ENCODE measurements around the gene PANK4. TPM values are rescaled to one million over a fixed set of nuclear protein-coding genes. Genes with fewer than 3 reads are reported as not detected.

The PANK4 gene
- total RNA-seq, 1 donor from 2014 or later, result 49.1 TPM

- Mint-ChIP-seq H3K27ac (no peak overlapping the region), H3K9me3 (no peaks in the 10 kb centered on the region), H3K4me3 (ENCODE audit: low read depth) (no peak overlapping the region), H3K36me3 (ENCODE audit: low read depth) (peaks cover 48% of the 10 kb centered on the region), H3K27me3 (ENCODE audit: low read depth) (no peaks in the 10 kb centered on the region), H3K4me1 (ENCODE audit: low read depth) (peaks cover 12% of the 10 kb centered on the region)
- no peak for DNase-seq (ENCODE audit: low spot score)
- intact Hi-C loops (cut with micrococcal nuclease), result no loop called here
These were observed 7.9 kb downstream of the PANK4 start for GRCh38 chr1:2518528-2518927.

- intact Hi-C loops (cut with micrococcal nuclease), result no loop called here
- H3K36me3 Mint-ChIP-seq (ENCODE audit: low read depth), result peaks cover 53% of the 10 kb centered on the region
These were observed 8.4 kb downstream of the PANK4 start for GRCh38 chr1:2517966-2518365.

GRCh38 chr1:2516946-2517345 is 9.4 kb downstream of the PANK4 start:
- no peaks in the 10 kb centered on the region for H3K4me1 Mint-ChIP-seq (ENCODE audit: low read depth)
- H3K27ac Mint-ChIP-seq, result no peak overlapping the region
- no peaks in the 10 kb centered on the region for H3K9me3 Mint-ChIP-seq
- peaks cover 44% of the 10 kb centered on the region for H3K36me3 Mint-ChIP-seq (ENCODE audit: low read depth)
- DNase-seq (ENCODE audit: low spot score), result no peak
- no peak overlapping the region for H3K4me3 Mint-ChIP-seq (ENCODE audit: low read depth)
- H3K27me3 Mint-ChIP-seq (ENCODE audit: low read depth), result no peaks in the 10 kb centered on the region
- intact Hi-C loops (cut with micrococcal nuclease), result no loop called here

More at GRCh38 chr1:2517966-2518365, 8.4 kb downstream of the PANK4 start:
- H3K4me1 Mint-ChIP-seq (ENCODE audit: low read depth), result peaks cover 7% of the 10 kb centered on the region
- no peaks in the 10 kb centered on the region for H3K27me3 Mint-ChIP-seq (ENCODE audit: low read depth)
- H3K9me3 Mint-ChIP-seq, result no peaks in the 10 kb centered on the region
- no peak for DNase-seq (ENCODE audit: low spot score)
- H3K27ac Mint-ChIP-seq, result no peak overlapping the region
- H3K4me3 Mint-ChIP-seq (ENCODE audit: low read depth), result no peak overlapping the region

GRCh38 chr1:2516124-2516523 is 10.3 kb downstream of the PANK4 start:
- H3K36me3 Mint-ChIP-seq (ENCODE audit: low read depth), result peaks cover 46% of the 10 kb centered on the region
- H3K27ac Mint-ChIP-seq, result no peak overlapping the region
- no peaks in the 10 kb centered on the region for H3K27me3 Mint-ChIP-seq (ENCODE audit: low read depth)
- DNase-seq (ENCODE audit: low spot score), result no peak
- H3K4me1 Mint-ChIP-seq (ENCODE audit: low read depth), result no peaks in the 10 kb centered on the region
- H3K4me3 Mint-ChIP-seq (ENCODE audit: low read depth), result no peak overlapping the region
- H3K9me3 Mint-ChIP-seq, result no peaks in the 10 kb centered on the region
- intact Hi-C loops (cut with micrococcal nuclease), result no loop called here

- intact Hi-C loops (cut with micrococcal nuclease), result no loop called here
- Mint-ChIP-seq H3K9me3 (no peaks in the 10 kb centered on the region), H3K36me3 (ENCODE audit: low read depth) (peaks cover 42% of the 10 kb centered on the region), H3K27ac (no peak overlapping the region), H3K4me1 (ENCODE audit: low read depth) (no peaks in the 10 kb centered on the region), H3K27me3 (ENCODE audit: low read depth) (no peaks in the 10 kb centered on the region), H3K4me3 (ENCODE audit: low read depth) (no peak overlapping the region)
- DNase-seq (ENCODE audit: low spot score), result no peak
These were observed 10.7 kb downstream of the PANK4 start for GRCh38 chr1:2515763-2516080.

- Mint-ChIP-seq H3K4me3 (ENCODE audit: low read depth) (no peak overlapping the region), H3K9me3 (no peaks in the 10 kb centered on the region), H3K36me3 (ENCODE audit: low read depth) (peaks cover 43% of the 10 kb centered on the region), H3K4me1 (ENCODE audit: low read depth) (no peaks in the 10 kb centered on the region), H3K27ac (no peak overlapping the region), H3K27me3 (ENCODE audit: low read depth) (no peaks in the 10 kb centered on the region)
- intact Hi-C loops (cut with micrococcal nuclease), result no loop called here
- DNase-seq (ENCODE audit: low spot score), result no peak
These were observed 11.3 kb downstream of the PANK4 start for GRCh38 chr1:2514863-2515762.

- intact Hi-C loops (cut with micrococcal nuclease), result no loop called here
- H3K4me1 Mint-ChIP-seq (ENCODE audit: low read depth), result no peaks in the 10 kb centered on the region
- no peaks in the 10 kb centered on the region for H3K27me3 Mint-ChIP-seq (ENCODE audit: low read depth)
- H3K27ac Mint-ChIP-seq, result no peak overlapping the region
- no peak for DNase-seq (ENCODE audit: low spot score)
- peaks cover 46% of the 10 kb centered on the region for H3K36me3 Mint-ChIP-seq (ENCODE audit: low read depth)
- no peak overlapping the region for H3K4me3 Mint-ChIP-seq (ENCODE audit: low read depth)
- H3K9me3 Mint-ChIP-seq, result no peaks in the 10 kb centered on the region
These were observed 12.3 kb downstream of the PANK4 start for GRCh38 chr1:2513939-2514652.

- H3K4me1 Mint-ChIP-seq (ENCODE audit: low read depth), result no peaks in the 10 kb centered on the region
- intact Hi-C loops (cut with micrococcal nuclease), result no loop called here
- peaks cover 42% of the 10 kb centered on the region for H3K36me3 Mint-ChIP-seq (ENCODE audit: low read depth)
- H3K4me3 Mint-ChIP-seq (ENCODE audit: low read depth), result no peak overlapping the region
- H3K27me3 Mint-ChIP-seq (ENCODE audit: low read depth), result no peaks in the 10 kb centered on the region
- no peak overlapping the region for H3K27ac Mint-ChIP-seq
- no peak for DNase-seq (ENCODE audit: low spot score)
- no peaks in the 10 kb centered on the region for H3K9me3 Mint-ChIP-seq
These were observed 13.5 kb downstream of the PANK4 start for GRCh38 chr1:2512862-2513421.

- no peak for DNase-seq (ENCODE audit: low spot score)
- H3K4me1 Mint-ChIP-seq (ENCODE audit: low read depth), result no peaks in the 10 kb centered on the region
- H3K27ac Mint-ChIP-seq, result no peak overlapping the region
- H3K4me3 Mint-ChIP-seq (ENCODE audit: low read depth), result no peak overlapping the region
- H3K9me3 Mint-ChIP-seq, result no peaks in the 10 kb centered on the region
- intact Hi-C loops (cut with micrococcal nuclease), result no loop called here
- H3K36me3 Mint-ChIP-seq (ENCODE audit: low read depth), result peaks cover 27% of the 10 kb centered on the region
- no peaks in the 10 kb centered on the region for H3K27me3 Mint-ChIP-seq (ENCODE audit: low read depth)
These were observed 15.8 kb downstream of the PANK4 start for GRCh38 chr1:2510366-2511155.

GRCh38 chr1:2509589-2509988 is 16.8 kb downstream of the PANK4 start:
- no peak overlapping the region for H3K27ac Mint-ChIP-seq
- peaks cover 27% of the 10 kb centered on the region for H3K36me3 Mint-ChIP-seq (ENCODE audit: low read depth)
- H3K9me3 Mint-ChIP-seq, result no peaks in the 10 kb centered on the region
- DNase-seq (ENCODE audit: low spot score), result no peak
- no peaks in the 10 kb centered on the region for H3K27me3 Mint-ChIP-seq (ENCODE audit: low read depth)
- intact Hi-C loops (cut with micrococcal nuclease), result no loop called here
- no peaks in the 10 kb centered on the region for H3K4me1 Mint-ChIP-seq (ENCODE audit: low read depth)
- H3K4me3 Mint-ChIP-seq (ENCODE audit: low read depth), result no peak overlapping the region

- no peaks in the 10 kb centered on the region for H3K4me1 Mint-ChIP-seq (ENCODE audit: low read depth)
- H3K27me3 Mint-ChIP-seq (ENCODE audit: low read depth), result no peaks in the 10 kb centered on the region
- peaks cover 25% of the 10 kb centered on the region for H3K36me3 Mint-ChIP-seq (ENCODE audit: low read depth)
- no peaks in the 10 kb centered on the region for H3K9me3 Mint-ChIP-seq
- intact Hi-C loops (cut with micrococcal nuclease), result no loop called here
- DNase-seq (ENCODE audit: low spot score), result no peak
- no peak overlapping the region for H3K27ac Mint-ChIP-seq
- no peak overlapping the region for H3K4me3 Mint-ChIP-seq (ENCODE audit: low read depth)
These were observed 17.6 kb downstream of the PANK4 start for GRCh38 chr1:2508751-2509150.

- H3K27ac Mint-ChIP-seq, result no peak overlapping the region
- H3K9me3 Mint-ChIP-seq, result no peaks in the 10 kb centered on the region
- intact Hi-C loops (cut with micrococcal nuclease), result no loop called here
- H3K4me1 Mint-ChIP-seq (ENCODE audit: low read depth), result no peaks in the 10 kb centered on the region
- peaks cover 20% of the 10 kb centered on the region for H3K36me3 Mint-ChIP-seq (ENCODE audit: low read depth)
- no peak for DNase-seq (ENCODE audit: low spot score)
- no peak overlapping the region for H3K4me3 Mint-ChIP-seq (ENCODE audit: low read depth)
- no peaks in the 10 kb centered on the region for H3K27me3 Mint-ChIP-seq (ENCODE audit: low read depth)
These were observed 18.2 kb downstream of the PANK4 start for GRCh38 chr1:2508180-2508579.
